D721Med (cell line): ENCODE measurements around the gene CMIP.

Experiments
- DNase-seq: peaks from one replicate; pipeline ENCODE4 v3.0.0; 2011; ENCODE audit warnings: low spot score; ENCODE audit not compliant: insufficient read length
- FAIRE-seq: peaks from 2 replicates; lab custom pipeline; 2011; peaks lifted over from hg19 to GRCh38; lab: Jason Lieb, UNC
- CTCF ChIP-seq: IDR thresholded peaks from 2 replicates; pipeline ENCODE4 v1.5.1; 2012; ENCODE audit warnings: mild to moderate bottlenecking, control low read depth; ENCODE audit not compliant: insufficient read depth; ENCODE audit errors: missing control alignments

Gene CMIP

GRCh38 chr16:81646561-81646960 is 202.0 kb downstream of the CMIP start:
- no peak for DNase-seq
- no peak for TF ChIP-seq CTCF
- FAIRE-seq, result no peak

DNA sequence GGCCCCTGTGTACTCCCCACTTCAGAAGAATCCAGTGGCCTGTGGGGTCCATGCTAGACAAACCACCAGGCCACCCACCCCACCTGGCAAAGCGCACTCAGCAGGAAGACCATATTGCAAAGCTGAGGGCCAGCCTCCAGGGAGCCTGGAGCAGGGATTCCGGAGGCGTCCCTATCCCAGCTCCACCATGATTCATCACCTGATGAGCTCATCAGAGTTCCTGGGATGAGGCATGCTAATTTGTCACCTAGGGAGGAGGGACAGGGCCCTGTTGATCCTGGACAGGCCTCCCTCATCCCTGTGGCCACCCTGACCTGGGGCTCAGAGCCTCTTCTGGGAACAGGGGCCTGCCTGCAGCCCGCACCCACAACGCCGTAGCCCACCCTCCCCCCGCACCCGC is 202.9 kb downstream of the CMIP start:
- no peak for FAIRE-seq
- no peak for DNase-seq
- TF ChIP-seq CTCF, result no peak

GRCh38 chr16:81649561-81650184 is 205.1 kb downstream of the CMIP start:
- no peak for TF ChIP-seq CTCF
- no peak for DNase-seq
- no peak for FAIRE-seq

DNA sequence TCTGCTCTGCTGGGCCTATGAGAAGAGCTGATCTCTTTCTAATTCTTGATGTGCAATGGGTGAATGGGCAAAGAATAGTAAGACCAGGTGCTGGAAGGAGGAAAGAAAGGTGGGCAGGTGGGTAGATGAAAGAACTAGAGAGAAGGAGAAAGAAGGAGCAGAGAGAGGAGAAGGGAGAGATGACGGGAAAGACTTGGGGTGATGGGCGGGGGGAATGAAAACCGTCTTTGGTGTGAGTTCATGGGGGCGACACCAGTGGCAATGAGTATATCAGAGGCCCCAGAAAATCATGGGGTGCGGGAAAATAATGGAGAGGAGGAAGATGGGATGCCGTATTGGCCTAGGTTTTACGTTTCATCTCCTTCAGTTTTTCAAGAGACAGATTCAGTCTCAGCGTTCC is 205.7 kb downstream of the CMIP start:
- no peak for TF ChIP-seq CTCF
- DNase-seq (no peak), FAIRE-seq (no peak)

DNA sequence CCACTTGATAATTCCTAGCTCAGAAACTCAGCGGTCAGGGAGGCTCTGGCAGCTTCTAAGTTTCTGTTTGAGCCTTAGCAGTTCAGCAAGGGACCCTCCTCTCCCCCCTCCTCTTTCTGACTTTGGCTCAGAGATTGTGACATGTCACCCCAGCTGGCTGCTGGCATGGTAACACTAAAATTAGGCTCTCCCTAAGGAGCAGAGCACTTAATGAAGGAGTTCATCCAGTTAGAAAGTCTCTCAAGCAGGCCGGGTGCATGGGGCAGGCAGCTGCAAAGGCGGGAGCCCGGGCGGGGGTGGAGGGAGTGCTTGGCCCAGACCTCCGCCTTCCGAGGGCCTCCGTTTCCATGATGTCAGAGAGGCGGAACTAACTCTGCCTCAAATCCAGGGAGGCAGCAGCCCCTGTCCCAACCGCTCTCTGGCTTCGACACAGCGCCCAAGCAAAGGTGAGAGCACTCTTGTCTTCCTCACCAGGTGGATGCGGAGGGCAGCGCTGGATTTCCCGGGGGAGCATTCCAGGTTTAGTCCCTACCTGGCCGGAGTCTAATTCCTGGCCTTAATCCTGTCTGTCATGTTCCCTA is 206.5 kb downstream of the CMIP start:
- TF ChIP-seq CTCF, result no peak
- DNase-seq (no peak), FAIRE-seq (no peak)

- no peak for TF ChIP-seq CTCF
- FAIRE-seq (no peak), DNase-seq (no peak)
Measured at GRCh38 chr16:81651758-81652718, 207.4 kb downstream of the CMIP start.
